HG03460 (cell line): ENCODE results near the gene AP1S2.
"Not testable (repeated sequence)": the region's sequence is repeated elsewhere in the genome, so short reads cannot be mapped to it uniquely, and the experiment has no call there.

ENCODE experiments used
- ATAC-seq: cut with Tn5 transposase; IDR thresholded peaks from one replicate; pipeline ENCODE4 v1.9.1; 2021; ENCODE audit not compliant: unreplicated experiment

The AP1S2 gene

DNA sequence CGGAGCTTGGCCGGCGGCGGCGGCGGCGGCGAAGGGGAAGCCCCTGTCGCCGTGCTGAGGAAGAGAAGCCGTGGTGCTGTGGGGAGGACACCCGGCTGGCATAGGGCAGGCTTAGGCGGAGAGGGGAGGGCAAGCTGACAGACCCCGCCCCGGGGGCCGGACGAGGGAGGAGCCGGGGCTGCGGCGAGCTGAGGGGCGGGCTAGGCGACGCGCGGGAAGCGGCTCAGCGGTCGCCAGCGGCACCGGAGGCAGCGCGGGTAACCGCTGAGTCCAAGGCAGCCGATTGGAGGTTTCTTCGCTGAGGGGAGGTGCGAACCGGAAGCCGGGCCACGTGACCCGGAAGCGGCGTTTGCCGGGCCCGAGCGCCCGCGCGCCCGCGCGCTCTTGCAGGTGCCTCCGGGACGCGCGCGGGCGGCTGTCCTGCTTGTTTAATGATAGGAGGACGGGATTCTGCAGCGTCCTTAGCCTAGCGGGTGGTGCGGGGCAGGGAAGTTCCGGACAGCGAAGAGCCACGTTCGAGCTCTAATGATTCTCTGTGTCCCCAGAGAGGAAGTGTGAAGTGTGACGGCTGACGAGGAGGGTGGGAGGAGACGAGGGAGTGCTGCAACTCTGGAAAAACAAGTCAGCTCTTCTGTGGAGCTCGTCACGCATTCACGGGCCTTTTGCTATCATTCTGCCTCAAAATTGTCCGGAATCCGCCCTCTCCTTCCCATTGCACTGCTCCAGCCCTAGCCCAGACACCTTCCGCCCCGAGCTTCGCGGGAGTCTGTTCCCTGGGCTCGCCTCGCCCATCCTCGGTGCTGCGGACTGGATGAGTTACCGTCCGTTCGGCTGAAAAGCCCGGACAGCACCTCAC is at the start of gene AP1S2:
TSS of gene AP1S2 (minus strand) at position 102 of the 856 bp plus-strand sequence. CDS start 2,289 bp downstream, outside the sequence.
- peak; percentile 90 for ATAC-seq

DNA sequence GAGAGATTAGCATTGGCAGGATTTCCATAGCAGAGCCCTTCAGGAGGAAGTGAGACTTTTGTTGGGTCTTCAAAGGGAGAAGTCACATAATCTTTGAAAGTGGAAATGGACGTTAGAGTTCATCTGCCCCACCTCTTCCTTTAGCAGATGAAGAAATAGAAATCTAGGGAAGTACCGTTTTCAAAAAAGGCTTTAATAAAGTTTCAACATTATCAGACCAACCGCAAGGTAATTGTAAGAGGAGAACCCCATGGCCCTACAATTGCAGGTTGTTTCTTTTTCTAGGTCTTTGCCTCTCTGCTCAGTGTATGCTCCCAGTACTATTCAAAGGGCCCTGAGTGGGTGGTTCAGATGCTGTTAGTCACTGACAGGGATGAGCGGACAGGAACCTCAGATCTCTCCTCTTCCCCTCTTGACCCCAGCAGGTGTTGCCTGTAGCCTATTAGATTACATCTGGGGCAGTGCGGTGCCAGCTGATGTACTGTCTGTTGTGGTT is 48.6 kb upstream of the AP1S2 start:
- peak; percentile 84 for ATAC-seq

DNA sequence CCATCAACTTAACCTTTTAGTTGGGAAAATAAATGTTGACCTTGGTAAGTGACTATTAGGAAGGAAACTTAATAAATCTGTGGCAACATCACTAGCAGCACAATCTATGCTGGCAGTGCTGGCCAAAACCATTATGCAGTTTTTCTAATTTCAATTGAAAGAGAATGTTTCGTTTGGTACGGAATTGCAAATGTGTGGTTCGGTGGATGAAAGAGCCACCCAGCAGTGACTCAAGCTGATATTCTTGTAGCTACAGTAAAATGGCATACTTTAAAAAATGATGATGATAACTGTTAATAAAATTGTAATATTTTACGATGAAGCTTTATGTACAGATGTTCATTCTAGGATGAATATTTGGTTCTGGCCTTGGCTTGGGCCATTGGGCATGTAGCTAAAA is 40.7 kb upstream of the AP1S2 start:
- ATAC-seq: no peak

DNA sequence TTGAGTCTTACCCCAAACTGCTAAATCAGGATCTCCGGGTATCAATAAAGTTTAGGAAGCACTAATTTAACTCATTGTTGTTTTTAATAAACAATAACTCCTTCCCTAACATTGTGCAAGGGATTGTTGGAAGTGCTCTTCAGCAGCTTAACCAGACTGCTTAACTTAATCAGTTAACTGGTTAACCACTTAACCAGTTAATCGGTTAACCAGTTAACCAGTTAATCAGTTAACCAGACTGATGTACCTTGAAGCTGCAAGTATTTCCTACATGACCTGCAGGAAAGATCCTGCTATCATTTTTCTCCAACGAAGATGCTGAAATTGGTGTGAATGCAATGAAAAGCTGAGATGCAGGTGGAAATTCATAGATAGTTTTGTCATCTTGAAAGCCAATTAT is 40.1 kb upstream of the AP1S2 start:
- ATAC-seq: no peak

DNA sequence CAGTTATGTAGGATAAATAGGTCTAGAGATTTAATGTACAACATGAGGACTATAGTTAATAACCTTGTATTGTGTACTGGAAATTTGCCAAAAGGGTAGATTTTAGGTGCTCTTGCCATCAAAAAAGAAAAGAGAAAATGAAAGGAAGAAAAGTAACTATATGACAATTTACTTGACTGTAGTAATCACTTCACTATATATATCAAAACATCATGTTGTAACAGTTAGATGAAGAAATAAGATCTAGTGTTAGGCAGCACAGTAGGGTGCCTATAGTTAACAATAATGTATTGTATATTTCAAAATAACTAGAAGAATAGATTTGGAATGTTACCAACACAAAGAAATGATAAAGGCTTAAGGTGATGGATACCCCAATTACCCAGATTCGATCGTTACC is 35.9 kb upstream of the AP1S2 start:
- ATAC-seq: no peak

DNA sequence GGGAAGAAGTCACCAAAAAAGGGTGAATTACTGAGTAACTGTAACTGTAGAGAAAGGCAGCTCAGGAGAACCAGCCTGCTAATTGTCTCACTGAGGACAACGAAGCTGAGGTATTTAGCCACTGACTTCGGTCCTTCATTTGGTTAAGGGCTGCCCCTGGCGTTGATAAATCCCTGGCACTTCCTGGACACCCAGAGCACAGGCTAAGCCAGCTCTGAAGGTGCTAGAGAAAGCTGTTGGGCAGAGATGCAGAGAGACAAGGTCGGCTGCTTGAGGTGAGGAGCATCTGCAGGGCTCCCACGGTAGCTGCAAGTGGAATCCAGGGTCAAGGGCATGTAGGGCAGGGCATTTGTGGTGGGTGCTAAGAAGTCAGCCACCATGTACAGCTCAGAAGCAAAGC is 33.4 kb upstream of the AP1S2 start:
- no peak for ATAC-seq

DNA sequence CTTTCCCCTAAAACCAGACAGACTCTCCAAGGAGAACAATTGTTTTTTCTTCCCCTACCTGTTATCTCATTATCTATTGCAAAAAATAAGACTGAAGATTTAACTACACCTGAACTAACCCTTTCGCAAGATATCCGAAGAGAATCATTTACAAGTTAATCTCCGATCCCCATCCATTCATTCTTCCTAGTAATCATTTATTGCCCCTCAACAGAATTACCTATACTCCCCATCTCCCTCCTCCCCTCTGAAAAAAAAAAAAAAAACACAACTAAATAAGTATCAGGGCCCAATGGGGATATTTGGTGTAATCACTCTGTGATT is 28.9 kb upstream of the AP1S2 start:
- ATAC-seq: no peak

DNA sequence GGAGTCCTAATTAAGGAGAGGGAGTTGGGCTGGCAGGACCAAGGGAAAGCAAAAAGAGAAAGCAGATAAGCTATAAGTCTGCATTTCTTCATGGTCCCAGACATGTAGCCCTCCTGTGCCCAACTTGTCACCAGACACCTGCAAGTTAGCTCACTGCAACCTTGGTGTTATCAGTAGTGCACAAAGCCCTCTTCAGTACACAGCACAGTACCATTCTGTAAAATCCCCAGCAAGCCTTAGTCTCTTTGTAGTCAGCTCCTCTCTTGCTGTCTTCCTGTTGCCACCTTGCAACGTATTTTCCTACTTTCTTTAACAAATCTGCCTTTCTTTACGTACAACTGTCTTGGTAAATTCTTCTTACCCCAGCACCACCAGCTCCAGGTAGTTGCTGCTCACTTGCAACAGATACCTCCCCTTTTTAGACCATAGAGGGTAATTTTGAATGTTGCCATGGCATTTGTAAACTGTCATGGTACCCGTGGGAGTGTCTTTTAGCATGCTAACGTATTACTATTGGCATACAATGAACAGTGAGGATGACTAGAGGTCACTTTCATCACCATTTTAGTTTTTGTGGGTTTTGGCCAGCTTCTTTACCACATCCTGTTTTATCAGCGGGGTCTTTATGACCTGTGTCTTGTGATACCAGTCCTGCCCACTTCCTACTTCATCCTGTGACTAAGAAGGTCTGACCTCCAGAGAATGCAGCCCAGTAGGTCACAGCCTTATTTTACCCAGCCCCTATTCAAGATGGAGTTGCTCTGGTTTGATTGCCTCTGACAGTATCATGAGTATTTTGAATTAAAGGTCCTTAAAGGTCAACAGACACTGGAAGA is 28.3 kb upstream of the AP1S2 start:
- peak; percentile 67 for ATAC-seq

DNA sequence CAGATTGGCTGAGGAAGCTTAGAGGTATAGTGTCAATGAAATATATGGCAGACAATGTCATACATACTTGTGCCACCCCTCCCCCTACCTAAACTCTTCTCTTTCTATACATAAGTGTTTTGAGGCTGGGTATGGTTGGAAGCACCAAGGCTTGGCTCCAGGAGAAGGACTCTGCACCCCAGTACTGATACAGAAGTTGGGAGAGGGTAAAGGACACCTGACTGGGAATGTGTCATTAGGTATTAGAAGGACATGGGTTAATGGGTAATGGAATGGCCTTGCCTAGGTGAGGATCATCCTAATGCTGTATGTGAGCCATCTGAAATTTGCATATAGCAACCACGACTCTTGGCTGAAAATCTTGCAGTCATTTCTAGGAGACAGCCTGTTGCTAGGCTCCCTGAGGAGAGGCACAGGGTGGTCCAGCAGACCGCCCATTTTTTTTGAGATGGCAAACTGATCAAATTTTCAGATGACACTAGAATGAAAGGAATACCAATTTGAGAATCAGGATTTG is 26.8 kb upstream of the AP1S2 start:
- no peak for ATAC-seq

DNA sequence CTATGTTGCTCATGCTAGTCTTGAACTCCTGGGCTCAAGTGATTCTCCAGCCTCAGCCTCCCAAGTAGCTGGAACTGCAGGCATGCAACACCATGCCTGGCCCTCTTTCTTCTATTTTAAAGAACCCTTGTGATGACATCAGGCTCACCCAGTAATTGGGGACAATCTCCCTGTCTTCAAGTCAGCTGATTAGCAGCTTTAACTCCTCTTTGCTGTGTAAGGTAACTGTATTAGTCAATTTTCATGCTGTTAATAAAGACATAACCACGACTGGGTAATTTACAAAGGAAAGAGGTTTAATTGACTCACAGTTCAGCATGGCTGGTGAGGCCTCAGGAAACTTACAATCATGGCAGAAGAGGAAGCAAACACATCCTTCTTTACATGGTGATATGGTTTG is 23.3 kb upstream of the AP1S2 start:
- ATAC-seq: not testable (repeated sequence)

DNA sequence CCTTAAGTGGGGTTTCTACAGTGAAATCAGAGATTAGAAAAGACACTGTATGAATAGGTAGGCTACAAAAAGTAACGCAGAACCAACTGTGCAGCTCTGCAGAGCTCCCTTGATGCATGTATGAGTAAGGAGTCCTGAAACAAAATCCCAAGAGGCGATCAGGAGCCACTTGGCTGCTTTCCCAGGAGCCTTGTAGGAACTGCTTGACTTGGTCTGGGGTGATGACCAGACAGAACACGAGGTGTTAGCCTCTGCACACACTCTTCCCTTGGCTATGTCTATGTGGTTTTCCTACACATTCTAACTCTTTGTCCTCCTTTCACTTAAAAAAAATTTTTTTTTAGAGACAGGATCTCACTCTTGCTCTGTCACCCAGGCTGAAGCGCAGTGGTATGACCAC is 22.8 kb upstream of the AP1S2 start:
- no peak for ATAC-seq

DNA sequence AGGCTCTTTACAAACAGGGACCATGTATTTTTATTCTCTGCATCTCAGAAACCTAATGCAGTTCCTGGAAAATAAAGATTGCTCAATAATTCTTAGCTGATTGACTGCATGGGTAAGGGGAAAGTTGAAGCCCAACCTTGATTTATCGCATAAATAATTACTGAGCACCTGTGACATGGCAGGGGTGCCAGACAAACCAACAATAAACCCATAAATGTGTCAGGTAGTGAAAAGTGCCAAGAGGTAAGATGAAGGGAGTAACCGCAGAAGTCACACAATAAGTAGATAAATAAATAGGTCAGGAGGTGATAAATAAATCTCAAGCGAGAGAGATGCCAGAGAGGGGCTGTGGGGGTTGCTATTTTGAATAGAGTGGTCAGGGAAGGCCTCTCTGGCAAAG is 20.1 kb upstream of the AP1S2 start:
- no peak for ATAC-seq

DNA sequence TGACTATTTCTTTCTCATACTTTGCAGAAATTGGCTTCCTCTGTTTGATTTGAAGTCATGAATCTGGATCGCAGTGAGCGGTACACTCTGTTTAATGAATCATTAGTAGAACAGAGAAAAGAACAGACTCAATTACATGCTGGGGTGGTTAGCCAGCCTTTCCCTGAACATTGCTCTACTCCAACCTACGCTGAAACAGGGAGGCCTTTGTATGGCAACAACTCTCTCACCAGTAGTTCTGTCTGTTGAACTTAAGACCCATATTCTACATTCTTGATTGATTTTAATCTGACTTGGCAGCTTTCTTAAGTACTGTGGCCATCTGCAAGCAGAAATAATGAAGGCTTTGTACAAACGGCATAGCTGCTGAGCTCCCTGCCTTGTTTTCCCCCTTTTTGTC is 19.0 kb upstream of the AP1S2 start:
- no peak for ATAC-seq

DNA sequence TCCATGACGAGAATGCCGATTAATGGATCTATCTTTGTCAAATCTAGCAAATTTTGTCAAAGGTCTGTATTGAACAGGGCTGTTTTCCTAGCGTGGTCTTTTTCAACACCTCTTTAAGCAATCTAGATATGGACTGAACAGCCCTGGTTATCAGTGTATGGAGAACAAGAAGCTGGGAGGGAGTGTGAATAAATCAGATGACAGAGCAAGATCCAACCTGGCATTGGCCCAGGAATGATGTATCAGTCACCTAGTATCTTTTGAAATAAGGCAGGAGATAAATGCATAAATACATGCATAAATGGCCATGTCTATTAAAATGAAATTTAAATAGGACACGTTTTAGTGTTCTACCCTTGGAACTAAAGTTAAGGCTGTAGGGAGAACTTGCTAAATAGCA is 15.7 kb upstream of the AP1S2 start:
- no peak for ATAC-seq

DNA sequence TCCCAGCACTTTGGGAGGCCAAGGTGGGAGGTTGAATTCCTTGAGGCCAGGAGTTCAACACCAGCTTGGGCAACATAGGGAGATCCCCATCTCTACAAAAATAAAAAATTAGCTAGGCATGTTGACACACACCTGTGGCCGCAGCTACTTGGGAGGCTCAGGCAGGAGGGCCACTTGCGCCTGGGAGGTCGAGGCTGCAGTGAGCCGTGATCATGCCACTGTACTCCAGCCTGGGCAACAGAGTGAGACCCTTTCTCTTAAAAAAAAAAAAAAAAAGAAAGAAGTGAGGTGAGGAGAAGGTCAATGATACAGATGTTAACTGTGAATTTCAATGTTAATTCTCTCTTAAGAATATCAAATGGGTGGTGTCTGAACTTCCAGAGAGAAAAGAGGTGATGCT is 15.1 kb upstream of the AP1S2 start:
- ATAC-seq: no peak

DNA sequence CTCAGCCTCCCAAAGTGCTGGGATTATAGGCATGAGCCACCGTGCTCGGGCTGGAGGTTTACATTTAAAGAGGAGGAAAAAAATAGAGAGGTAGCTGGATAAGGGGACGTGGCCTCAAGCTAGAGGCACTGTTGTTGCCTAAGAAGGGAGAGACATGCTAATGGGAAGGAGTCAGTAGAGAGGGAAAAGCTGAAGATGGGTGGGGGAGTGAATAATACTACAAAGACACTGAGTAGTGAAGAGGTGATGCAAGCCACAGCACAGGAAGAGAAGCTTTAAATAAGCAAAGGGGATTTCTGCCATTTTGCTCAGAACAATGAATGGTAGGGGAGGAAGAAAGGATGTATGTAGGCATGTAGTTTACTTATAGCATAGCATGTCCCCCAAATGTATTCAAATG is 11.5 kb upstream of the AP1S2 start:
- ATAC-seq: no peak

DNA sequence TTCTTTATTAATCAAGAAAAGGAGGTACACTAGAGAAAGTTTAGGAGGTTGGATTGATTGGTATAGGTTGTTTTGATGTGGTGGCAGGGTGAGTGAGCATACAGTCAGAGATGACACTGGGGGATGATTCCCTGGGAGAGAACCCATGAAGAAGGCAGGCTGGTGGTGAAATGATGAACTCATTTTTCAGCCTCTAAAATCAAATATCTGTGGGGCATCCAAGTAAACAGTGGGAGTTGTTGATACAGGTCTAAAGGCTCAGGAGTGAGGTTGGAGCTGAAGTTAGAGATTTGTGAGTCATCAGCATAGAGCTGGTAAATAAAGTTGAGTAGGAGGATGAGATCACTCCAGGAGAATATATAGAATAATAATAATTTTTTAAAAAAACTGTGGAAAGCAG is 10.0 kb upstream of the AP1S2 start:
- ATAC-seq: no peak

DNA sequence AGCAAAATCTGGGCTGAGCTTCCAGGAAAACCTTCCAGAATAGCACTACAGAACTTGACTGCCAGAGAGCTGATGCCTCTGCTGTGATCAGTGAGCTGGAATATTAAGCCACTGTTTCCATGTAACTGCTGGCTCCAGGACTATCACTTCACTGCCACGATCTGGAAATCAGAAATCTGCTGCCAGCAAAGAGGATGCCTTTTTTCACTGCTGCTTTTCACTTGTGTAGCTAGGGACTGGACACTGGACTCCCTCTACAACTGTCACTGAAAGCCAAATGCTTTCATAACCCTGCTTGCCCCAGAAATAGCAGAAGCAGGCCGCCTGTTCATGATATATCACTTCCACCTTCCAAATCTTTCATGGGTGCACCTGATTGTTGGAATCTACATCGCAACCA is 9.4 kb upstream of the AP1S2 start:
- ATAC-seq: no peak

DNA sequence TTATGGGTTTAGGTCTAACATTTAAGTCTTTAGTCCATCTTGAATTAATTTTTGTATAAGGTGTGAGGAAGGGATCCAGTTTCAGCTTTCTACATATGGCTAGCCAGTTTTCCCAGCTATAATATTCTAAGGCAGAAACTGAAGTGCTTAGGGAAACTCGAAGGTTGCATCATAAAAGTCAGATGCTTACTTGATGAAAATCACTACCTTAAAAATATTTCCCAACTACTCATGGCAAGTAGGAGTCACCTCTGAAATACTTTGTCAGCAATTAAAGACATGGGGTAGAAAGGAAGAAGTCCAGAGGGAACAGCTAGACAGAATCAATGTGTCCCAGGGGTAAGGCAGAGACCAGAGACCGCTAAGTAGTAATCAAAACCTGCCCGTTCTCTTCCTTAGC is 6.3 kb upstream of the AP1S2 start:
- no peak for ATAC-seq

DNA sequence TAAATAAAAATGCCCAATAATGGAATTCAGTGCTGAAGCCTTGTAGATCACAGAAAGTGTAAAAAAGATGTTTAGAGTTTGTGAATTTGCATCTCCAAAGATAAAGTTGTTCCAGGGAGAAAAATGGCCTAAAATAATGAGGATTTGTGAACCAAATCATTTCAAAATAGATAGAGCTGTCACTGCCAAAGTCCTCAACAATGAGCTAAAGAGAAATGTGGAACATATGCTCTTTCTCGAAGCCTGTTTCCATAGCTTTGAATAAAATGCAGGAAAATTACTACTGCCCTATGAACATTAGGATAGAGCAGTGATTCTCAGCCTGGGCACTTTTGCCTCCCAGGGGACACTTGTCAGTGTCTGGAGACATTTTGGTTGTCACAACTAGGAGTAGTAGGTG is 3.4 kb upstream of the AP1S2 start:
- no peak for ATAC-seq

DNA sequence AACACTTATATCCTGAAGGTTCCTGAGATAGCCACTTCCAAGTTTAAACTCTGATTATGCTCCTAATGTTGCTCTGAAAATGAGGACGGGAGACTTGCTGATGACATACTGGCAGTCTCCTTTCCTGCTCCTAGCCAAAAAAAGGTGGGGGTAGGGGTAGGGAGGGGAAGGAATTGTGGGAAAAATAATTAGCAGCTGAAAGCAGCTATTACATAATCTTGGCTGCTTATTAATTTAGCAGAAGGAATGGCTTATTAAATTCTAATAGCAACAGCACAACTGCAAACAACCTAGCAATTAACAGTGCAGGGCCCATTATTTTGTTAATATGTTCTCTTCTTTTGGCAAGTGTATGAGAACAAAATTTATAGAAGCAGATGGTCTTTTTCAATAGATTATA is 2.0 kb upstream of the AP1S2 start:
- no peak for ATAC-seq

DNA sequence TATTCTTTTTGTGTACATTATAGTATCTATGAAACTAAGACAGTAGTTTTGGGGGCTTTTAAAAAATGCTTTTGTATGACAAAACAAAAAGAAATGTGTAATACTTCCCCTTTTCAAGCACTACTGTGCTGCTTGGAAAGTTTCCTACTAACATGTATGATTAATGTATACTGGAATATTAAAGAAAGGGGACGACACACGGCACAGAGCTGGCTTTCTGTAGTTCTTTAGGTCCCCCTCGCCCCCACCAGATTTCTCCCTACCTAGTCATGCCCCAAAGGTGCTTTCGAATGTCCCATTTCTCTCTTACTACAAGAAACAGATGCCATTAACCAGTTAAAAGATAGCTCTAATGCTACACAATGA is 1.6 kb upstream of the AP1S2 start:
- no peak for ATAC-seq
